Hepatocyte (in vitro differentiated cells): Measurements from ENCODE around the gene FIBCD1.
"Not testable (repeated sequence)": the region's sequence is repeated elsewhere in the genome, so short reads cannot be mapped to it uniquely, and the experiment has no call there.

ENCODE experiments used
- EZH2 ChIP-seq: fragments of 200-600 bp; sonication (generic); IDR thresholded peaks from 2 replicates; pipeline ENCODE4 v1.6.1; 2016; ENCODE audit warnings: antibody characterized with exemption, mild to moderate bottlenecking, borderline replicate concordance
- TF ChIP-seq, protein P1 (sequence below): fragments of 200-600 bp; sonication (generic); IDR thresholded peaks from 2 replicates; pipeline ENCODE4 v1.5.1; 2016; ENCODE audit warnings: antibody characterized with exemption, mild to moderate bottlenecking; ENCODE audit not compliant: poor library complexity

DNA sequence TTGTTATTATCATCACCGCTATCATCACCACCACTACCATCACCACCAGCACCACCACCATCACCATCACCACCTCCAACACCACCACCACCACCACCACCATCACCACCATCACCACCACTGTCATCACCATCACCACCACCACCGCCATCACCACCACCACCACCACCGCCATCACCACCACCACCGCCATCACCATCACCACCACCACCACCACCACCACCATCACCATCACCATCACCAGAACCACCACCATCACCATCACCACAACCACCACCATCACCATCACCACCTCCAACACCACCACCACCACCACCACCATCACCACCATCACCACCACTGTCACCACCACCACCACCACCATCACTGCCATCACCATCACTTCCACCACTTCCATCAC lies 19.5 kb upstream of the FIBCD1 start:
- not testable (repeated sequence) for TF ChIP-seq EZH2
- TF ChIP-seq, protein P1, sequence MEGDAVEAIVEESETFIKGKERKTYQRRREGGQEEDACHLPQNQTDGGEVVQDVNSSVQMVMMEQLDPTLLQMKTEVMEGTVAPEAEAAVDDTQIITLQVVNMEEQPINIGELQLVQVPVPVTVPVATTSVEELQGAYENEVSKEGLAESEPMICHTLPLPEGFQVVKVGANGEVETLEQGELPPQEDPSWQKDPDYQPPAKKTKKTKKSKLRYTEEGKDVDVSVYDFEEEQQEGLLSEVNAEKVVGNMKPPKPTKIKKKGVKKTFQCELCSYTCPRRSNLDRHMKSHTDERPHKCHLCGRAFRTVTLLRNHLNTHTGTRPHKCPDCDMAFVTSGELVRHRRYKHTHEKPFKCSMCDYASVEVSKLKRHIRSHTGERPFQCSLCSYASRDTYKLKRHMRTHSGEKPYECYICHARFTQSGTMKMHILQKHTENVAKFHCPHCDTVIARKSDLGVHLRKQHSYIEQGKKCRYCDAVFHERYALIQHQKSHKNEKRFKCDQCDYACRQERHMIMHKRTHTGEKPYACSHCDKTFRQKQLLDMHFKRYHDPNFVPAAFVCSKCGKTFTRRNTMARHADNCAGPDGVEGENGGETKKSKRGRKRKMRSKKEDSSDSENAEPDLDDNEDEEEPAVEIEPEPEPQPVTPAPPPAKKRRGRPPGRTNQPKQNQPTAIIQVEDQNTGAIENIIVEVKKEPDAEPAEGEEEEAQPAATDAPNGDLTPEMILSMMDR, result not testable (repeated sequence)
